Measurements from ENCODE around the gene STMP1. TPM values are rescaled to one million over a fixed set of nuclear protein-coding genes. Genes with fewer than 3 reads are reported as not detected.
A peak's percentile ranks its signal among the peaks of the same experiment; 100 is the strongest.
"Not testable (repeated sequence)": the region's sequence is repeated elsewhere in the genome, so short reads cannot be mapped to it uniquely, and the experiment has no call there.

STMP1 gene
- total RNA-seq, 1 donor = 18.8 TPM

DNA sequence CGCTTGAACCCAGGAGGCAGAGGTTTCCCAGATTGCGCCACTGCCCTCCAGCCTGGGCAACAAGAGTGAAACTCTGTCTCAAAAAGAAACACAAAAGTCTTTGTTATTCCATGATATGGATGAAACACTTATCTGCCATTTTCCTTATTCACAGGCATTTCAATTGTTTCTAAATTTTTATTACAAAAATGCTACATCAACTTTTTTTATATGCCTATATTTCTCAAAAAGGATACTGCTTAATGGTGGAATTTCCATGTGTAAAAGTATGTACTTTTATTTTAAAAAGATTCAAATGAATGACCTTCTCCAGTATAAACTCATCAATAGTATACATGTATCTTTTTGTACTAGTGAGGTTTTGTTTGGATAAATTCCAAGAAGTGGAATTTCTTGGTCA lies 41.9 kb upstream of the STMP1 start:
- Histone ChIP-seq H3K27me3 (ENCODE audit: insufficient read depth, low read length) (no peaks in the 10 kb centered on the region), H3K36me3 (ENCODE audit: insufficient read depth, low read length) (peaks cover 42% of the 10 kb centered on the region), H2AFZ (ENCODE audit: low read length) (no peak overlapping the region), H3K79me2 (ENCODE audit: insufficient read depth, low read length) (no peaks in the 10 kb centered on the region), H3K9me3 (ENCODE audit: low read depth, low read length) (no peaks in the 10 kb centered on the region), H3K4me3 (ENCODE audit: insufficient read depth, low read length) (no peak overlapping the region), H3K4me1 (ENCODE audit: insufficient read depth, low read length) (peaks cover 14% of the 10 kb centered on the region), H3K27ac (ENCODE audit: low read depth, low read length) (peak overlapping the region; percentile 42), H4K20me1 (ENCODE audit: insufficient read depth, low read length) (no peaks in the 10 kb centered on the region), H3K4me2 (ENCODE audit: insufficient read depth, low read length) (peak overlapping the region; percentile 72)
- no peak for DNase-seq (ENCODE audit: insufficient read length, low spot score, missing footprints)
- TF ChIP-seq, protein P1, sequence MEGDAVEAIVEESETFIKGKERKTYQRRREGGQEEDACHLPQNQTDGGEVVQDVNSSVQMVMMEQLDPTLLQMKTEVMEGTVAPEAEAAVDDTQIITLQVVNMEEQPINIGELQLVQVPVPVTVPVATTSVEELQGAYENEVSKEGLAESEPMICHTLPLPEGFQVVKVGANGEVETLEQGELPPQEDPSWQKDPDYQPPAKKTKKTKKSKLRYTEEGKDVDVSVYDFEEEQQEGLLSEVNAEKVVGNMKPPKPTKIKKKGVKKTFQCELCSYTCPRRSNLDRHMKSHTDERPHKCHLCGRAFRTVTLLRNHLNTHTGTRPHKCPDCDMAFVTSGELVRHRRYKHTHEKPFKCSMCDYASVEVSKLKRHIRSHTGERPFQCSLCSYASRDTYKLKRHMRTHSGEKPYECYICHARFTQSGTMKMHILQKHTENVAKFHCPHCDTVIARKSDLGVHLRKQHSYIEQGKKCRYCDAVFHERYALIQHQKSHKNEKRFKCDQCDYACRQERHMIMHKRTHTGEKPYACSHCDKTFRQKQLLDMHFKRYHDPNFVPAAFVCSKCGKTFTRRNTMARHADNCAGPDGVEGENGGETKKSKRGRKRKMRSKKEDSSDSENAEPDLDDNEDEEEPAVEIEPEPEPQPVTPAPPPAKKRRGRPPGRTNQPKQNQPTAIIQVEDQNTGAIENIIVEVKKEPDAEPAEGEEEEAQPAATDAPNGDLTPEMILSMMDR (IDR thresholded peaks at IDR 0.05; ENCODE audit: extremely low read depth, low read depth, low read length) = no peak

GRCh38 chr7:135620980-135621850 lies 41.1 kb upstream of the STMP1 start:
- Histone ChIP-seq H3K9me3 (ENCODE audit: low read depth, low read length) (no peaks in the 10 kb centered on the region), H3K4me3 (ENCODE audit: insufficient read depth, low read length) (no peak overlapping the region), H3K27ac (ENCODE audit: low read depth, low read length) (peak overlapping the region; percentile 42), H3K79me2 (ENCODE audit: insufficient read depth, low read length) (no peaks in the 10 kb centered on the region), H3K4me1 (ENCODE audit: insufficient read depth, low read length) (peaks cover 11% of the 10 kb centered on the region), H2AFZ (ENCODE audit: low read length) (no peak overlapping the region), H3K36me3 (ENCODE audit: insufficient read depth, low read length) (peaks cover 45% of the 10 kb centered on the region), H3K4me2 (ENCODE audit: insufficient read depth, low read length) (peak overlapping the region; percentile 72), H4K20me1 (ENCODE audit: insufficient read depth, low read length) (no peaks in the 10 kb centered on the region), H3K27me3 (ENCODE audit: insufficient read depth, low read length) (no peaks in the 10 kb centered on the region)
- TF ChIP-seq, protein P1 (IDR thresholded peaks at IDR 0.05; ENCODE audit: extremely low read depth, low read depth, low read length) = peak; percentile 89
- DNase-seq (ENCODE audit: insufficient read length, low spot score, missing footprints) = peak; percentile 74

GRCh38 chr7:135634191-135634878 lies 28.0 kb upstream of the STMP1 start:
- Histone ChIP-seq H3K4me3 (ENCODE audit: insufficient read depth, low read length) (no peak overlapping the region), H4K20me1 (ENCODE audit: insufficient read depth, low read length) (no peaks in the 10 kb centered on the region), H3K27me3 (ENCODE audit: insufficient read depth, low read length) (no peaks in the 10 kb centered on the region), H3K4me2 (ENCODE audit: insufficient read depth, low read length) (no peak overlapping the region), H2AFZ (ENCODE audit: low read length) (no peak overlapping the region), H3K79me2 (ENCODE audit: insufficient read depth, low read length) (no peaks in the 10 kb centered on the region), H3K27ac (ENCODE audit: low read depth, low read length) (no peak overlapping the region), H3K4me1 (ENCODE audit: insufficient read depth, low read length) (no peaks in the 10 kb centered on the region), H3K9me3 (ENCODE audit: low read depth, low read length) (no peaks in the 10 kb centered on the region), H3K36me3 (ENCODE audit: insufficient read depth, low read length) (peaks cover 27% of the 10 kb centered on the region)
- TF ChIP-seq, protein P1 (IDR thresholded peaks at IDR 0.05; ENCODE audit: extremely low read depth, low read depth, low read length) = no peak
- DNase-seq (ENCODE audit: insufficient read length, low spot score, missing footprints) = no peak

- not testable (repeated sequence) for DNase-seq (ENCODE audit: insufficient read length, low spot score, missing footprints); H3K4me2 ChIP-seq (ENCODE audit: insufficient read depth, low read length); H4K20me1 ChIP-seq (ENCODE audit: insufficient read depth, low read length); H3K4me1 ChIP-seq (ENCODE audit: insufficient read depth, low read length); H3K4me3 ChIP-seq (ENCODE audit: insufficient read depth, low read length); H3K9me3 ChIP-seq (ENCODE audit: low read depth, low read length); H3K27me3 ChIP-seq (ENCODE audit: insufficient read depth, low read length); H3K79me2 ChIP-seq (ENCODE audit: insufficient read depth, low read length); H2AFZ ChIP-seq (ENCODE audit: low read length); H3K27ac ChIP-seq (ENCODE audit: low read depth, low read length)
- peaks cover 30% of the 10 kb centered on the region for H3K36me3 ChIP-seq (ENCODE audit: insufficient read depth, low read length)
Observed at GRCh38 chr7:135639690-135640089, 22.6 kb upstream of the STMP1 start.

Measured in osteoblast (primary cell).